Keratinocyte (primary cell): ENCODE results near the gene CLN6. TPM values are rescaled to one million over a fixed set of nuclear protein-coding genes. Genes with fewer than 3 reads are reported as not detected.

Source experiments
- DNase-seq: peaks from one replicate; pipeline ENCODE4 v3.0.0-alpha.2; 2011; ENCODE audit warnings: low read depth, missing footprints, low spot score
- FAIRE-seq: peaks from 2 replicates; lab custom pipeline; 2011; peaks lifted over from hg19 to GRCh38; lab: Jason Lieb, UNC
- H2AFZ ChIP-seq: 2 replicates; pipeline ENCODE4 v1.6.0; 2012; ENCODE audit warnings: low read length, control low read depth, inconsistent platforms; ENCODE audit not compliant: control insufficient read depth
- H3K27ac ChIP-seq: 2 replicates; pipeline ENCODE4 v1.5.1; 2011; ENCODE audit warnings: low read length; ENCODE audit not compliant: control insufficient read depth, insufficient read depth
- H3K27me3 ChIP-seq: 3 replicates; pipeline ENCODE4 v1.6.0; 2011; ENCODE audit warnings: low read length; ENCODE audit not compliant: control insufficient read depth, insufficient read depth; ENCODE audit errors: extremely low read depth
- H3K36me3 ChIP-seq, 2 experiments: 2 replicates in 1 of 2; 3 replicates in 1 of 2; pipeline ENCODE4 v1.5.1; 2011; ENCODE audit warnings: low read length in 2 of 2, mild to moderate bottlenecking in 1 of 2; ENCODE audit not compliant: control insufficient read depth in 2 of 2, insufficient read depth in 2 of 2; ENCODE audit errors: extremely low read depth in 1 of 2
- H3K4me1 ChIP-seq: 3 replicates; pipeline ENCODE4 v1.5.1; 2011; ENCODE audit warnings: low read length; ENCODE audit not compliant: control insufficient read depth, insufficient read depth; ENCODE audit errors: extremely low read depth
- H3K4me2 ChIP-seq: 3 replicates; pipeline ENCODE4 v1.6.0; 2011; ENCODE audit warnings: low read depth, low read length; ENCODE audit not compliant: control insufficient read depth, insufficient read depth; ENCODE audit errors: extremely low read depth
- H3K4me3 ChIP-seq, 3 experiments: fragments of 200-600 bp in 1 of 3; sonication (generic) in 1 of 3; 2 replicates in 2 of 3; 3 replicates in 1 of 3; pipeline ENCODE4 v1.5.1; 2011 to 2016; ENCODE audit warnings: low read length in 3 of 3, mild to moderate bottlenecking in 3 of 3, control low read depth in 2 of 3, inconsistent platforms in 1 of 3, low read depth in 1 of 3, mixed read lengths in 1 of 3, mixed run types in 1 of 3, moderate library complexity in 1 of 3; ENCODE audit not compliant: control insufficient read depth in 2 of 3, insufficient read depth in 2 of 3; ENCODE audit errors: extremely low read depth in 1 of 3
- H3K79me2 ChIP-seq: 2 replicates; pipeline ENCODE4 v1.6.0; 2012; ENCODE audit warnings: low read length; ENCODE audit not compliant: control insufficient read depth, insufficient read depth
- H3K9ac ChIP-seq: 3 replicates; pipeline ENCODE4 v1.6.0; 2011; ENCODE audit warnings: low read length; ENCODE audit not compliant: control insufficient read depth, insufficient read depth; ENCODE audit errors: extremely low read depth
- H3K9me1 ChIP-seq: 3 replicates; pipeline ENCODE4 v1.6.0; 2011; ENCODE audit warnings: low read length; ENCODE audit not compliant: control insufficient read depth, insufficient read depth; ENCODE audit errors: extremely low read depth
- H3K9me3 ChIP-seq: 2 replicates; pipeline ENCODE4 v1.5.1; 2012; ENCODE audit warnings: low read depth, low read length; ENCODE audit not compliant: control insufficient read depth
- H4K20me1 ChIP-seq: 3 replicates; pipeline ENCODE4 v1.6.0; 2011; ENCODE audit warnings: low read length; ENCODE audit not compliant: control insufficient read depth, insufficient read depth; ENCODE audit errors: extremely low read depth
- CTCF ChIP-seq, 3 experiments: IDR thresholded peaks in 1 of 3; conservative IDR thresholded peaks in 1 of 3; optimal IDR thresholded peaks in 1 of 3; 2 replicates in 2 of 3; 3 replicates in 1 of 3; pipeline versions ENCODE3 to v1.5.1; 2011; ENCODE audit warnings: low read length in 3 of 3, mild to moderate bottlenecking in 3 of 3, moderate library complexity in 2 of 3, control low read depth in 1 of 3, inconsistent platforms in 1 of 3; ENCODE audit not compliant: insufficient read depth in 2 of 3; ENCODE audit errors: extremely low read depth in 1 of 3
- EZH2 ChIP-seq: IDR thresholded peaks from one replicate; pipeline ENCODE4 v1.6.1; 2012; ENCODE audit warnings: inconsistent platforms, mild to moderate bottlenecking, low read length, moderate library complexity
- dilution Hi-C: fragments of 300-500 bp; cut with MboI; formaldehyde crosslinking; loops from one replicate; pipeline ENCODE4 v1.7.0; 2020; ENCODE audit warnings: low sequenced_read_pairs; ENCODE audit not compliant: extremely low pct_ligation_motif_present
- polyA plus RNA-seq, 5 experiments: library from polyadenylated mRNA; depleted of rRNA in 3 of 5; stranded (reverse) in 3 of 5; stranded (forward) in 1 of 5; unstranded in 1 of 5; fragments of >200 nt; gene quantifications; 1 replicate in 1 of 5; 2 replicates in 3 of 5; 3 replicates in 1 of 5; pipeline versions ENCODE4 v1.2.1 to v1.2.3, GENCODE V29; 2011 to 2012; ENCODE audit warnings: missing spikeins in 2 of 5, low read depth in 1 of 5, low replicate concordance in 1 of 5

The CLN6 gene
- polyA plus RNA-seq, 1 donor (not counting 4 experiments of a cell fraction or from before 2014, with no cell fraction given): 26.7 TPM

GRCh38 chr15:68197170-68197492, 32.4 kb downstream of the CLN6 start:
- no peak overlapping the region for H3K27ac ChIP-seq
- H3K4me1 ChIP-seq: no peaks in the 10 kb centered on the region
- no peak overlapping the region for H2AFZ ChIP-seq
- H3K4me3 ChIP-seq: no peak overlapping the region
- H3K9ac ChIP-seq: no peak overlapping the region
- no peaks in the 10 kb centered on the region for H3K9me1 ChIP-seq
- H3K4me2 ChIP-seq: no peak overlapping the region
- H3K9me3 ChIP-seq: no peaks in the 10 kb centered on the region
- H4K20me1 ChIP-seq: no peaks in the 10 kb centered on the region
- peaks cover 10 to 19% of the 10 kb centered on the region in 2 experiments for H3K36me3 ChIP-seq
- no peaks in the 10 kb centered on the region for H3K27me3 ChIP-seq
- TF ChIP-seq CTCF (optimal IDR thresholded peaks at IDR 0.05 in 1 of 3, IDR thresholded peaks at IDR 0.05 in 1 of 3, conservative IDR thresholded peaks at IDR 0.05 in 1 of 3; ENCODE audit: extremely low read depth in 1 of 3, insufficient read depth in 2 of 3, low read length in 3 of 3): no peak
- no peak for TF ChIP-seq EZH2
- no peak for FAIRE-seq
- DNase-seq: no peak
- dilution Hi-C loops: no loop called here
- no peaks in the 10 kb centered on the region for H3K79me2 ChIP-seq

GRCh38 chr15:68196445-68197169, 32.9 kb downstream of the CLN6 start:
- H3K36me3 ChIP-seq: peaks cover 10 to 22% of the 10 kb centered on the region in 2 experiments
- no peaks in the 10 kb centered on the region for H4K20me1 ChIP-seq
- H3K9ac ChIP-seq: no peak overlapping the region
- FAIRE-seq (no peak), DNase-seq (no peak)
- no peak overlapping the region for H3K4me3 ChIP-seq
- no peak overlapping the region for H2AFZ ChIP-seq
- H3K4me2 ChIP-seq: no peak overlapping the region
- H3K27ac ChIP-seq: no peak overlapping the region
- no peaks in the 10 kb centered on the region for H3K4me1 ChIP-seq
- H3K9me1 ChIP-seq: no peaks in the 10 kb centered on the region
- no peaks in the 10 kb centered on the region for H3K27me3 ChIP-seq
- H3K79me2 ChIP-seq: no peaks in the 10 kb centered on the region
- no peaks in the 10 kb centered on the region for H3K9me3 ChIP-seq
- no peak for TF ChIP-seq CTCF (optimal IDR thresholded peaks at IDR 0.05 in 1 of 3, IDR thresholded peaks at IDR 0.05 in 1 of 3, conservative IDR thresholded peaks at IDR 0.05 in 1 of 3; ENCODE audit: extremely low read depth in 1 of 3, insufficient read depth in 2 of 3, low read length in 3 of 3)
- no peak for TF ChIP-seq EZH2
- dilution Hi-C loops: no loop called here
